Erythroblast (primary cell): ENCODE data around the gene KPNB1.
A peak's percentile ranks its signal among the peaks of the same experiment; 100 is the strongest.

Experiments
- DNase-seq, 2 experiments: peaks; one replicate each; lab custom pipeline; 2025; lab: John Stamatoyannopoulos, UW
- GATA1 ChIP-seq: IDR thresholded peaks from 2 replicates; pipeline ENCODE4 v1.6.1; 2011; ENCODE audit warnings: low read depth, mild to moderate bottlenecking, control low read depth, low read length, moderate library complexity
- POLR2A ChIP-seq: IDR thresholded peaks from 2 replicates; pipeline ENCODE4 v1.6.1; 2011; ENCODE audit warnings: mild to moderate bottlenecking, low read length

The KPNB1 gene

DNA sequence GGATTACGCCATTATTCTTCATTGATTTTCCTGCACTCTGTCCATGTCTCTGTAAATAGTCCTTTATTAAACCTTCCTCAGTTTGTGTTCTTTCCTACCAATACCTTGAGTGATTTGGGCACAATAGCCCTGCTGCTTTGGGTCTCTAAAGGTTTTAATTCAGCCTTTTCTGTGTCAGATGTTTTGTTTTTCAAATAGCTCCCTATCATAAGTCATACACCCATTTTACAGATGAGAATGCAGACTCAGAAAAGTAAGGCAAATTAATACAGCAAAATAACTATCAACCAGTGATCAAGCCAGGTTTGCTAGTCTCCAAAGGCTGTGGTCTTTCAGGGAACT lies 25.0 kb upstream of the KPNB1 start:
- DNase-seq: no peak
- TF ChIP-seq GATA1 (no peak), POLR2A (no peak)

DNA sequence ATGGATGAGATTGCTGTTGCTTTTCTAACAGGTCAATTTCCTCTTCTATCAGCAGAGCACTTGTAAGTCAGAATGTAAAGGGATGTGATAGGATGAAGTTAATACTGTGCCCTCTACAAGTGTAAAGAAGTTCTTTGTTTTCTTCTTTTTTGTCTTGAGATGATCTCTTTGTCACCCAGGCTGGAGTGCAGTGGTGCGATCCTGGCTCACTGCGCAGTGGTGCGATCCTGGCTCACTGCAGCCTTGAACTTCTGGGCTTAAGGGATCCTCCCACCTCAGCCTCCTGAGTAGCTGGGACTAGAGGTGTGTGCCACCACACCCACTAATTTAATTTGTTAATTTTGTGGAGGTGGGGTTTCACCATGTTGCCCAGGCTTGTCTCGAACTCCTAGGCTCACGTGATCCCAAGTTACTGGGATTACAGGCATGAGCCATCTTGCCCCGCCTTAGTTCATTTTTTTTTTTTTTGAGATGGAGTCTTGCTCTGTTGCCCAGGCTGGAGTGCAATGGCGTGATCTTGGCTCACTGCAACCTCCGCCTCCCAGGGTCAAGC lies 21.6 kb upstream of the KPNB1 start:
- TF ChIP-seq GATA1 (no peak), POLR2A (no peak)
- DNase-seq: no peak

DNA sequence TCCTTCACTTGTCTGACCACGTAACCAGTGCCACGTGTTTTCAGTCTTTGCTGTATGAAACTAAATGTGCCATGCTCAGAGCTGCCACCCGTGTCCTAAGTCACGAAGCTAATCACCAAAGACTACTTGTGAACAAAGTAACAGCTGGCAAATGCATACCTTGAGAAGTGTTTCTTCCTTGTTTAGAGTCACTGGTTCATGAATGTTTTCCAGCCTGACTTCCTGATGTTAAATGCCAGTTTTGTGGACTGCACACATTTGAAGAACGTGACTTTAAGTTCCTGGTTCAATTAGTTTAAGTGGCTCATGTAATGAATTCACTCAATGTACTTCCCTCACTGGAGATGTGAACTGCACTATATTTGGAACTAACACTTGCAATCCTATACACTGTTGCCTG lies 19.9 kb upstream of the KPNB1 start:
- peak in 1 of 2 experiments; percentile 17 for DNase-seq
- no peak for TF ChIP-seq GATA1
- no peak for TF ChIP-seq POLR2A

DNA sequence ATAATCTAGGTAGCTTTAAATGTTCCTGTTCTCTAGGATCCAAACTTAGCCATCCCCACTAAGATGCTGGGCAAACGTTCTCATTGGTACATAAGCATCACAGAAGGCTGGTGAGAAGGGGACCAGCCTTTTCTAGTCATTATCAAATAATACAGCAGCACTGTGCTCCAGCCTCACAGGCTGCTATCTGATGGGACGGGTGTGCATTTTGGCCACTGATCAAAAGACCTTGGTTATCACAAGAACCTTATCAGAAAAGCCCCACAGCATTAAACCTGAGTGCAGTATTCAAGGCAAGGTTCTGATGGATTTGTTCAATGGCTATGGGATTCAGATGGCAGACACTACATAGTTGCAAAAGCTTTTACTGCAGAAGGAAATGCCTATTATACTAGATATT lies 19.1 kb upstream of the KPNB1 start:
- TF ChIP-seq POLR2A (no peak), GATA1 (no peak)
- DNase-seq: peak; percentile 80 to 95

DNA sequence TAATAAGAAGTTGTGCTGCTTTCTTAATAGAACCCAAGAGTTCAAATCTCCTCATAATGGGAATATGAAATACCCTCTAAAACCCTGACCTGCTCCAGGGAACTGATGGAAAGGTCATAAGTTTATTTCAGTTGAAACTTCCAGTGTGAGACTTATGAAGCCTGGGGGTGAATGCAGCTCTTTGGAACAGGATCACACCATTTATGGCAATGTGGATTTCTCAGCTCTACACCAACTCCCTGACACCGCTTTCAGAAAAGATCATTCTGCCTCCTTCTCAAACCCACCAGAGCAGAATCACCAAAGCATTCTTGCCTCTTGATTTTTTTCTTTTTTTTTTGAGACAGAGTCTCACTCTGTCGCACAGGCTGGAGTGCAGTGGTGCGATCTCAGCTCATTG lies 16.7 kb upstream of the KPNB1 start:
- no peak for DNase-seq

DNA sequence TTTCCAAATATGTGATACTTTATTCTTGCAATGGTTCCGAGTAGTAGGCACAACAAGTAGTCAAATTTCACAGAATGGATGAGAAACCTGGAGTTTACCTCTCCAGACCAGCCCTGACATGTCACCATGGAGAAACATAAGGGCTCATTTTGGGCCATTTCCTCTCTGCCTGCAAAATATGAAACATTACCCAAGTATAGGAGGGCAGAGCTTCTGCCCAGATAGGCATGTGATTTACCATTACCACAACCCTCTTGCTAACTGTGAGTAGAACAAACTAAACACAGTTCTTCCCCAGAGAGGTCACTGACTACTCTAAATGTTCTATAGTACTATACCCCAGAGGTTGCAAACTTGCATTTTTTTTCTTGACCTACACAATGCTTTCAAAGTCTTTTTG lies 15.7 kb upstream of the KPNB1 start:
- TF ChIP-seq POLR2A: no peak
- TF ChIP-seq GATA1: no peak

More for the DNA sequence above, 16.7 kb upstream of the KPNB1 start:
- no peak for TF ChIP-seq GATA1
- TF ChIP-seq POLR2A: no peak

DNA sequence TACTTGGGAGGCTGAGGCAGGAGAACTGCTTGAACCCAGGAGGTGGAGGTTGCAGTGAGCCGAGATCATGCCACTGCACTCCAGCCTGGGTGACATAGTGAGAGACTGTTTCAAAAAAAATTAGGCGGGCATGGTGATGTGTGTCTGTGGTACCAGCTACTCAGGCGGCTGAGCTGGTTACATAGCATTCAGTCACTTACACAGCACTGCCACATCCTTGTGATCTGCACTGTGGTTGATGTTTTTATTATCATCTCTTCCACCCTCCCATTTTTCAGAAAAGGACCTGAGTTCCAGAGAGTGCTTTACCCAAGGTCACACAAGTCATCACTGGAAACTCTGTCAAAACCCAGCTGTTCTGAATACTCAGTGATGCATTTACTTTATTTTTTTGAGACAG lies 14.8 kb upstream of the KPNB1 start:
- DNase-seq: no peak
- no peak for TF ChIP-seq GATA1
- TF ChIP-seq POLR2A: no peak

More for the DNA sequence above, 15.7 kb upstream of the KPNB1 start:
- DNase-seq: no peak

DNA sequence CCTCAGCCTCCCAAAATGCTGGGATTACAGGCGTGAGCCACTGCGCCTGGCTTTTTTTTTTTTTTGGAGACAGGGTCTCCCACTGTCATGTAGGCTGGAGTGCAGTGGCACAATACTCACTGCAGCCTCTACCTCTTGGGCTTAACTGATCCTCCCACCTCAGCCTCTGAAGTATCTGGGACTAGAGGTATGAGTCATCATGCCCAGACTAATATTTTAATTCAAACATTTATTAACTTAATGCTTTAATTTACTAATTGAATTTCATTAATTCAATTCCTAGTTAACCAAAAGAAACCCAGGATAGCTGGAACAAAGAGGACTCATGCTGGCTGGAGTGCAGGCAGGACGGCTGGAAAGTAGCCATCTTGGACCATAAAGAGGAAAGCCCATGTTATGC lies 14.0 kb upstream of the KPNB1 start:
- TF ChIP-seq POLR2A: no peak
- no peak for TF ChIP-seq GATA1
- DNase-seq: no peak

DNA sequence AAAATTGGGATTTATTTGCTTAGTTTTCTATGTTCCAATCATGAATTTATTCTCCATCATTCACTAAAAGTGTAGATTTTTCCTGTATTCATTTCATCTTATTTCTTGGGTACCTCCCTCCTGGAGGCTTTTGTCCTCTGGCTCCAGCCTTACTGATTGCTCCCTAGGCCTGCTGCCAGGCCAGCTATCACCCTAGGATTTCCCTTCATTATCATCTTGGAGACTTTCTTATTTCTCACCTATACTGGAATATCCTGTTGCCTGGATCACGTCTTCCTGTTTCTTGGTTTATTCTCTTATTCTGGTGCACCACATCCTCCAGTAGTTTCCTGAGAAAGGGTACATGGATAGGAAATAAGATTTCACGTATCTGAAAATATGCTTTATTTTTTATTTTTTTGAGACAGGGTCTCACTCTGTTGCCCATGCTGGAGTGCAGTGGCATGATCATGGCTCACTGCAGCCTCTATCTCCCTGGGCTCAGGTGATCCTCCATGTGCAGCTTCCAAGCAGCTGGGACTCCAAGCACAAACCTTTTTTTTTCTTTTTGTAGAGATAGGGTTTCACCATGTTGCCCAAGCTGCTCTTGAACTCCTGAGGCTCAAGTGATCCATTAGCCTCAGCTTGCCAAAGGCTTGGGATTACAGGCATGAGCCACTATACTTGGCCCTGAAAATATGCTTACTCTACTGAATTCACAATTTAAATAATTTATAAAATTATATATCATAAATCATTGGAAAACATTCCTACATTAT lies 13.3 kb upstream of the KPNB1 start:
- TF ChIP-seq POLR2A (no peak), GATA1 (no peak)
- DNase-seq: no peak

DNA sequence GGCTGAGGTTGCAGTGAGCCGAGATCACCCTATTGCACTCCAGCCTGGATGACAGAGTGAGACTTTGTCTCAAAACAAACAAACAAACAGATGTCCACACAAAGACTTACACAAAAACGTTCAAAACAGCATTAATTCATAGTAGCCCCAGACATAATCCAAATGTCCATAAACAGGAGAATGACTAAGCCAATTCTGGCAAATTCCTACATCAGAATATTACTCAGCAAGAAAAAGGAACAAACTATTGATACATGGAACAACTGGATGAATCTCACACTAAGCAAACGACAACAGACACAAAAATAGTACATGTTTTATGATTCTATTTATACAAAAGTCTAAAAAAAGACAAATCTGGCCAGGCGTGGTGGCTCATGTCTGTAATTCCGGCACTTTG lies 10.8 kb upstream of the KPNB1 start:
- TF ChIP-seq POLR2A (no peak), GATA1 (no peak)
- no peak for DNase-seq

DNA sequence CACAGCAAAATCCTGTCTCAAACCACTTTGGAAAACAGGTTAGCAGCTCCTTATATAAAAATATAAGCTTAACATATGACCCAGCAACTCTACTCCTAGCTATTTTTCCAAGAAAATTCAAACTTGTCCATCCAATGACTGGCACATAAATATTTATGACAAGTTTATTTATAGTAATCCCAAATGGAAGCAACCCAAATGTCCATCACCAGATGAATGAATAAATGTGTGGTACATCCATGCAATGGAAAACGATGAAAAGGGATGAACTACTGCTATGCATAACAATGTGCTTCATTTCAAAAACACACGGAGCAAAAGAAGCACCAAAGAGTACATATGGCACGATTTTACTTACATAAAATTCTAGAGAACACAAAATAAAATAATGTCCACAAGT lies 9.6 kb upstream of the KPNB1 start:
- DNase-seq: no peak
- no peak for TF ChIP-seq GATA1
- TF ChIP-seq POLR2A: no peak

DNA sequence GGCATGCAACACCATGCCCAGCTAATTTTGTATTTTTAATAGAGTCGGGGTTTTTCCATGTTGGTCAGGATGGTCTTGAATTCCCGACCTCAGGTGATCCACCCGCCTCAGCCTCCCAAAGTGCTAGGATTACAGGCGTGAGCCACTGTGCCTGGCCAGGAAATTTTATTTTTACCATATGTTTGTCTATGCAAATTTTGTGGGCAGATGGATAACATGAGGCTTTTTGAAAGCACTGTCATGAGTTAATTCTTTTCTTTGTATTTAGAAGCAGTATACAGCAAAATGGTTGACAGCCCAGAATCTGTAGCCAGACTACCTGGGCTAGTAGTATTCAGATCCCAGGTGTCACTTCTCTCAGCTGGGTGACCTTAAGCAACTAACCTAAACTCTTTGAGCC lies 8.5 kb upstream of the KPNB1 start:
- no peak for DNase-seq
- TF ChIP-seq POLR2A (no peak), GATA1 (no peak)

DNA sequence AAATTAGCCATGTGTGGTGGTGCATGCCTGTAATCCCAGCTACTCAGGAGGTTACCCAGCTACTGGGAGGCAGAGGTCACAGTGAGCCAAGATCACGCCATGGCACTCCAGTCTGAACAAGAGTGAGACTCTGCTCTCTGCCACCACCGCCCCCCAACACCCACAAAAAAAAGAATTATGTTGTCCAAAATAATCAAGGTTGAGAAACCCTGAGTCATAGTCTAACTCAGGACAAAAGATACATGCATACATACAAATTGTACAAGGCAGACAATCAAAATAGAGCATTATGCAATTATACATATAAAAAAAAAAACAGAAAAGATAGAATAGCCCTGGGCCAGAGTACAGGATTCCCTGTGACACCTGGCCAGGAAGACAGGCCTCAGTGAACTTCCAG lies 6.6 kb upstream of the KPNB1 start:
- no peak for TF ChIP-seq POLR2A
- no peak for TF ChIP-seq GATA1
- no peak for DNase-seq

DNA sequence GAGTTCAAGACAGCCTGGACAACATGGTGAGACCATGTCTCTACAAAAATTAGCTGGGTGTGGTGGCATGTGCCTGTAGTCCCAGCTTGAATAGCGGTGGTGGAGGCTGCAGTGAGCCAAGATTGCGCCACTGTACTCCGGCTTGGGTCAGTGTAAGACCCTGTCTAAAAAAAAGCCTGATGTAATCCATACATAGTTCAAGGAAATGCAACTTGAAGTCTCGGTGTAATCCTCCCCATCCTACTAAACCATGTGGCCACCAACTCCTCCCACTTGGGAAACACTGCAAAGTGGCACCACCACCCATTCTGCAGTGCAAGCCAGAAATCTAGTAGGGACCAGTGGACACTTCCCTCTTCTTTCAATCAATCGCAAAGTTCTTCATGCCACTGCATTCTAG lies 5.4 kb upstream of the KPNB1 start:
- no peak for TF ChIP-seq POLR2A
- TF ChIP-seq GATA1: no peak
- DNase-seq: no peak

DNA sequence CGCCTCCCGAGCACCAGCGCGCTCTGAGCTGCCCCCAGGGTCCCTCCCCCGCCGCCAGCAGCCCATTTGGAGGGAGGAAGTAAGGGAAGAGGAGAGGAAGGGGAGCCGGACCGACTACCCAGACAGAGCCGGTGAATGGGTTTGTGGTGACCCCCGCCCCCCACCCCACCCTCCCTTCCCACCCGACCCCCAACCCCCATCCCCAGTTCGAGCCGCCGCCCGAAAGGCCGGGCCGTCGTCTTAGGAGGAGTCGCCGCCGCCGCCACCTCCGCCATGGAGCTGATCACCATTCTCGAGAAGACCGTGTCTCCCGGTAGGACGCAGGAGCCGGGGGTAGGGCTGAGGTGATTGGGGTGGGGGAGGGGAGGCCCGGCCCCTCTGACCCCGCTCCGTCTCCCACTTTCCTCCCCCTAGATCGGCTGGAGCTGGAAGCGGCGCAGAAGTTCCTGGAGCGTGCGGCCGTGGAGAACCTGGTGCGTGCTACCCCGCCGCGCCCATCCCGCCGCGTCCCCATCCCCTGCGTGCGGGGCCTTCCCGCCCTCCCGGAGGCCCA lies 329 bp downstream of the KPNB1 start:
- TF ChIP-seq GATA1: no peak
- TF ChIP-seq POLR2A: no peak
- DNase-seq: no peak
